Measurements from ENCODE around the gene KRT85.

Gene KRT85

GRCh38 chr12:52364901-52365489, 2.3 kb downstream of the KRT85 start:
- DNase-seq (ENCODE audit: low read depth), result no peak

- DNase-seq (ENCODE audit: low read depth), result no peak
Measured at GRCh38 chr12:52364061-52364460, 3.2 kb downstream of the KRT85 start.

- no peak for DNase-seq (ENCODE audit: low read depth)
Measured at GRCh38 chr12:52363111-52363679, 4.1 kb downstream of the KRT85 start.

DNA sequence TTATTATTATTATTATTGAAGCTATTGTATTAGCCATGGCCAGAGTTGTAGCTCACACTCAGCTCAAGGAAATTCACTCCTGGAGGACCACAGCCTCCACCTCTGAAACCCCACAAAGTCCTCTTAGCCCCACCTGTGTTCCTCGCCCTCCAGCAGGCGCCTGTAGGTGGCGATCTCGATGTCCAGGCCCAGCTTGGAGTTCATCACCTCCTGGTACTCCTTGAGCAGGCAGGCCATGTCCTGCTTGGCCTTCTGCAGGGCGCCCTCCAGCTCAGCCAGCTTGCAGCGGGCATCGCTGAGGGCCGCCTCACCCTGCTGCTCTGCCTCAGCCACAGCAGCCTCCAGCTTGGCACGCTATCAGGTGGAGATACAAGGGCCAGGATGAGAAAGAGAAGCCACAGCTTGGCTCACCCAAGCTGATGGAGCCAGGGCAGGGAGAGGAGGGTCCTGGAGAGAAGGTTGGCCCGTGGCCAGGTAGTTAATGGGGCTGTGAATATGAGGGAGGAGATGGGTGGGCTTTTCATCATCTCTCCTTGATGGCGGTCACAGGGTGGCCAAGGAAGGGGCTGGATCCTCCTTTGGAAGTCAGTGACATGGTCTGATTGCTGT, 5.1 kb downstream of the KRT85 start:
- no peak for DNase-seq (ENCODE audit: low read depth)

- DNase-seq (ENCODE audit: low read depth), result no peak
Measured at GRCh38 chr12:52361553-52361952, 5.7 kb downstream of the KRT85 start.

- DNase-seq (ENCODE audit: low read depth), result no peak
Measured at GRCh38 chr12:52360663-52361271, 6.5 kb downstream of the KRT85 start.

DNA sequence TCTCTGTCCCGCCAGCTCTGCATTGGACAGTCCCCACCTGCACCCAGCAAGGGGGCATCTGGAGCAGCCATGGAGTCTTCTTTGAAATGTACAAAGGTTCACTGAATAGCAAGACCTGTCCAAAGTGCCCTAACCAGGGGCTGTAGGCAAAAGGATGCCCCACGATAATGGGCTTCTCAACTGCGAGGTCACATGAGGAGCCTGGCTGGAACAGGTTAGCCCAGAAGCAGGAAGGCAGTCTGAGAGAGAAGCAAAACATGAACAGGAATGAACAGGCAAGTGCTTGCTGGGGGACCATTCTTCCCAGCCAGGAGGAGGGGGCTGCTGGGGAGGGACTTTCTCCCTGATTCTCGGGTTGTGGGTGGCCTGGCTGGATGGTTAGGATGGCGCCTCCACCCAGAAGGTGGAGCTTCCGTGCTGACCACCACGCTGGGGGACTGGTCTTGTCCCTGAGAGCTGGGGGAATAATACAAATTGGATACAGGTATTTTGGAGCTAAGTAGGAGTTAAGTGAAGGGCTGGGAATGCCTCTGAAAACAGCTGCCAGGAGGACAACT, 7.1 kb downstream of the KRT85 start:
- DNase-seq (ENCODE audit: low read depth), result no peak

DNA sequence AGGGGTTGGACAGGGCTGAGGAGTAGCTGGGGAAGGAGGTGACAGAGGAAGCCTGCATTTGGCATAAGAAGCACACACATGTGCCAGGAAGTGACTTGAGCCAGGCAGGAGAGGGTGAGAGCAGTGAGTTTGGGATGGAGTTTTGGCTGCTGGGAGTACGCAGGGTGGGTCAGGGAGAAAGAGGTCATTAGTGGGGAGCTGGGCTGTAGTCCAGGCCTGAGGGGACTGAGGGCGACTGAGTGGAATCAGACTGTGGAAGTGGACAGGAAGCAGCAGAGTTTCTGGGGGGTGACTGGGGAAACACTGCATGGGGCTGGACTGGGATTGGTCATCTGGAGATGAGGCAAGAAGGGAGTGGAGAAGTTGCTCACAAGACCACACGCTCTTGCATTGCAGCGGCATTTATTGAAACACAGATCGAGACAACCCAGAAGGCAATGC, 7.6 kb downstream of the KRT85 start:
- DNase-seq (ENCODE audit: low read depth), result no peak

DNA sequence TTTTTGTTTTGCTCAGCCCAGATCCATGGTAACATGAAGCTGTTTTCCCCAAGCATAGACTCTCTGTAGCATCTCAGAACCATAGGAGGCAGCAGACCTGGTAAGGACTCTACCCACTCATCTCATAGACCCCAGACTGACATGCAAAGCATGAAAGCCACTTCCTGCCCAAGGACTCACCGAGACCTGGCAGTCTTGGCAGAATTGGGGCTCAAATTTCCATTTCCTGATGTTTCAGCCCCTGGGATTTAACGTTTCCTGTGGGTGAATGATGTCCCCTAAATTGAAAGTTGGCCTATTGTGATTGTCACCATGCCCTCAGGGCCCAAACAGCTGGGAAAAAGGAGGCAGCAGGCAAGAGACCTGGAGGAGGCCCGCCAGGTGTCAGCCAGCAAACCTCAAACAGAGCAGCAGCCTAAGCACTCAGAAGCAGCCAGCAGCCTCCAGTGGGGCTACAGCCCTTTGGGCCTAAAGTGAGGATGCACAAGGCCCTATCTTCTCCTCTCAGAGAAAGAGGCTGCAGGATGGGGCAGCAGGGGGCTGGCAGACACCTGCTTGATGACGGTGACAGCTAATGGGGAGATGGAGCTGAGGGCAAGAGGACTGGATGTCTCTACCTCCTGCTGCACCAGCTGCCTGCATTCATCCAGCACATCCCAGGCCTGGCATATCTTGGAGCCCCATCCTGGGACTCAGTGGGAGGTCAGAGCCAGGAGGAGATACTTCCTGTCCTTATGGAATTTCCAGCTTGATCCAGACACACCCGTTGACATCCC, 8.5 kb downstream of the KRT85 start:
- DNase-seq (ENCODE audit: low read depth), result no peak

DNA sequence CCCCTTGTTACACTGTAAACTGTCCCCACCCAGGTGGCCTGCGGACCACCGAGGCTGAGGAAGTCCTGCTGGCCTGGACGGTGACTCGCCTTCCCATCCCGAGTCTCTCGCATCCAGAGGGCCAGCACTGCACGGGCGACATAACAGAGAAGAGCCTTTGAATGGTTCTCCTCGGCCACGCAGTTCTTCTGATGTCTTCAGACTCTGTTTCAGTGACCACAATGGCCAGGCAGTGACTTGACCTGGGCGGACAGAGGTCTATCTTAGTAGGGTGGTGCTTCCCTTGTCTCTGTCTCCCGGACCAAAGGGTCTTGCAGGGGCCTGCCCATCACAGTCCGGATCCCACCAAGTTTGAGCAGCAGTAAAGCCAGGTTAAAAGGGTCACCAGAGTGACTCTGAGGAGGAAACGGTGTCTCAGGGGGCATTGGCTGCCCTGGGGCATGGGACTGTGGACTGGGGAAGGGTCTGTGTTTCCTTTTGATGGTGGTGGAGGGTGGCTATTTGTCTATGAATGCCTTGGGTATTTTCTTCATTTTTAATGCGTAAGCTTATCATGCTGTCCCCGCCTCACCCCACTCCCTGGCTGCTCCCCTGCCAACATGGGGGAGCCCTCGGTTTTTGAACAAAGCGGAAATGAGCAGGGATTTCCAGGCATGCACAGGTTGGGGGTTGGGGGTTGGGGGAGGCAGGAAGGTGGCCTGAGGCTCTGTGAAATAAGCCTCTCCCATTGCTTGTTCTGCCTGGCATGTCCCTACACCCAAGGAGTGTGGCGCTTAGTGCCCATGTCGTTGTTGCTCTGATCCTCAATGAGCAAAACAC, 10.3 kb downstream of the KRT85 start:
- no peak for DNase-seq (ENCODE audit: low read depth)

DNA sequence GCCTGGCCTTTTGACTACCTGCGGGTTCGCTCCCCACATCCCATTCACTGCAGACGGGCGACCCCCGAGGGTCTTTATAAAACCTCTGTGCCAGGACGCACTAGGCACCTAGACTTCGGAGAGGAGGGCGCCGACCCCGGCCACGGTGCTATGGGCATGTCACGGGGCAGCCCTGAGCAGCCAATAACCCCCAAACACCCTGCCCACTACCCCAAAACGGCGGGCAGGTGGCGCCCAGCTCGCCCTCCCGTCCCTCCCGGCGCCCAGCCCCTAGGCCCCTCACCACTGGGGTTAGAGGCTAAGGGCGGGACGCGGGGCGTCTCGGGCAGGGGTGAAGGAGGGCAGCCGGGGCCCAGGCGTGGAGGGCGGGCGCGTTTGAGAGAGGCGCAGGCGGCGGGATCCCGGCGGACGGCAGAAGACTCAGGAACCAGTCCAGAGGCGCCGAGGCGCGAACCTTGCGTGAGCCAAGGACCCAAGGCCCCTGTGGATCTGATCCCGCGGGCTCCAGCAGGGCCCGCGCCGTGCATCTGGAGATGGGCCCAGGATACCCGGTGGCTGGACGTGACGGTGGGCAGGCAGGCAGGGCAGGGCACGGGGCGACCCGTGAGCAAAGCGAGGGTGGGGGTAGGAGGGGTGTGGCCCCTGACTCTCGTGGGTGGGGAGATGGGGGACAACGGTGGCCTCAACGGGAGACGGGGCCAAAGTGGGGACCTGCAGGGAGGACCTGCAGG, 11.1 kb downstream of the KRT85 start:
- no peak for DNase-seq (ENCODE audit: low read depth)

DNA sequence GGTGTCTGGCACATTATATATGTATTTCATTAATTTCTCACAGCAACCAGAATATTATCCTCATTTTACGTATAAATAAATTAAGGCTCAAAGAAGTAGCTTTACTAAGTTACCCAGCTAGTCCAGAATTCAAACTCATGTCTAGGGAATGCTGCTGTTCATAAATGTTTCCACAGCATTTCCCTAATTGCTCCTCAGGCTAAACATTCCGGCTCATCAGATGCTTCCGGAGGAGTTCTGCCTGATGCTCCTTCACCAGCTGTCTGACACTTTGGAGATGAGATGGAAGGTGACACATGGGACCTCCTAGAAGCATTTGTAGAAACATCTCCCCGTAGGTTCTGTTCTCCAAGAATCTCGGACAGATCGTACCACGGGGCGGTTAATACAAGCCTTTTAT, 12.1 kb downstream of the KRT85 start:
- DNase-seq (ENCODE audit: low read depth), result no peak

GRCh38 chr12:52354200-52354599, 13.1 kb downstream of the KRT85 start:
- no peak for DNase-seq (ENCODE audit: low read depth)

DNA sequence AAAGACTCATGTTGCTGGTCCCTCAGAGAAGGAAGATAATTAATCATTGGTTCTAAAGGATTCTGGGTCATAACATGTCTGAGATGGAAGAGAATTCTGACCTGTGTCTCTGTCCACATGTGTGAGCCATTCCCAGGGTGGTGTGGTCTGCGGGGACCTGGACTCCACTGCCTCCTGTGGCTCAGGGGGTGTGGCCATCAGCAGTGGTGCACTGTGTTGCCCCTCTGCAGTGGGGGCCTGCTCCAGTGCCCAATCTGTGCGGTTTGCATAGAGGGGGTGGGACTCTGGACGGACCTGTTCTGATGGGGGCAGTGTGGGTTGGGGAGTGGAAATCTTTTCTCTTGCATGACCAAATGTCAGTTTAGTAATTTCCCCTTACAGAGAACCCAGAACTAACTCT, 13.5 kb downstream of the KRT85 start:
- DNase-seq (ENCODE audit: low read depth), result no peak

- no peak for DNase-seq (ENCODE audit: low read depth)
Measured at GRCh38 chr12:52352951-52353350, 14.3 kb downstream of the KRT85 start.

DNA sequence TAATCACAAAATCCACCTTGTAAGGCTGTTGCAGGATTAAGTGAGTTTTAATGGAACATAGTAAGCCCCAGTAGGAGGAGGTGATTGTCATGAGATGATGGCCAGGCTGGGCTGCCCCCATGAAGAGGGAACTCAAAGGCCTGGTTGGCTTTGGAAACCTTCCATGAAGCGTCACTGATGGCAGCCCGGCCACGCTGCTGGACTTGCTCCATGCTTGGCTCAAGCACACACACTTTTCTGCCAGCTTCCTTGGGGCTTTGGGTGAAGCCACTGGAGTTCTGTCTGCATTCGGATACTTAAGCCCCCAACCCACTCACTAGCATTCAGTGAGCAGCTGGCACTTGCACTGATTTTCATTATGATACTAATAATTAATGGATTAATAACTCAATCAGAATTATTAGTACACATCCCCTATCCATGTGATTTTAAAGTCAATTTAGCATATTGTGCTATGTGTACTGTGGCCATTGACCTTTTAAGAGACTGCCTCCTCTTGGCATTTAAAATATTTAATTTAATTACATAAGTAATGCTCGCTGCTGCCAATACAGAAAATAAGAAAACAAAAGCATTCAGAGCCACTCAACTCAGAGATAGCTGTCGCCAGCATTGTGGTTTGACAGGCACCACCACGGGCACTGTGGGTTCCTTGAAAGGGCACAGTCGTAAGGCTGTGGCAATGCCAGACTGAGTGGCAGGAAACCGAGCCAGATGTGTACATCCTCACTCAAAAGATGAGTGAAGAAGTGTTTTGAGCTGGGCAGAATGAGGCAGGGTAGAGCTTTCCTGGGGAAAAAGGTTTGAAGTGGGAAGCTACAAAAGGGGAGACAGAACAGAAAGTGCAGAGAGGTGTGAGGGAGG, 15.9 kb downstream of the KRT85 start:
- DNase-seq (ENCODE audit: low read depth), result no peak

DNA sequence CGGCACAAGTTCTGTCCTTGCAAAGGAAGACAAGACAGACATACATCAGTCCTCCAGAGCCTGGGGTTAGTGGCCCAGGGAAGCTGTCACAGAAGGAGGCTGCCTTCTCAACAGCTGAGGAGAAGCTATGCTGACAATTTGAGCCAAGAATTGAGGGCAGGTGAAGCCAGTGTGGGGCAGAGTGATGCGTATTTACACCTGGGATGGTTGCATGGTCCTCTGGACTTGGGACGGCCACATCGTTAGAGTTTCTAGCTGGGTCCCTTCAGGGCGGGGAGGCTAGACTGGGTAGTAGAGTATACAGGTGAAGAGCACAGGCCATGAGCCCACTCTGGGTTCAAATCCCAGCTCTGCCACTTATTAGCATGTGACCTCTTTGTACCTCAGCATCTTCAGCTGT, 16.5 kb downstream of the KRT85 start:
- DNase-seq (ENCODE audit: low read depth), result no peak

DNA sequence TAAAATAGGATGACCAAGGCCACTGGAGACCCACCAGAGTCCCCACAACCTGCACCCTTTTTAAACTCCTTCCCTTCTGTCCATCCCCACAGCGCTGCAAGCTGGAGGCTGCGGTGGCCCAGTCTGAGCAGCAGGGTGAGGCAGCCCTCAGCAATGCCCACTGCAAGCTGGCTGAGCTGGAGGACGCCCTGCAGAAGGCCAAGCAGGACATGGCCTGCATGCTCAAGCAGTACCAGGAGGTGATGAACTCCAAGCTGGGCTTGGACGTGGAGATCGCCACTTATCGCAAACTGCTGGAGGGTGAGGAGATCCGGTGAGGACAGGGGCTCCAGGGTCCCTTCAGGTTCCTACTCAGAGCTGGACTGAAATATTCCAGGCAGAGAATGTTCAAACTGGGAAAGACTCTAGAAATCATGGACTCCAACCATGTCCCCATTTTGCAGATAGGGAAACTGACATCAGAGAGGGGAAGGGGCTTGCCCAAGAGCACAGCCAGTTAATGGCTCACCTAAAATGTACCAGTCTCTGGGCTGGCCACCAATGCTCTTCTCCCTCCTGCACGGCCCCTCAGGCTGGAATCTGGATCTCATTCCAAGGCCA, 17.2 kb downstream of the KRT85 start:
- DNase-seq (ENCODE audit: low read depth), result no peak

DNA sequence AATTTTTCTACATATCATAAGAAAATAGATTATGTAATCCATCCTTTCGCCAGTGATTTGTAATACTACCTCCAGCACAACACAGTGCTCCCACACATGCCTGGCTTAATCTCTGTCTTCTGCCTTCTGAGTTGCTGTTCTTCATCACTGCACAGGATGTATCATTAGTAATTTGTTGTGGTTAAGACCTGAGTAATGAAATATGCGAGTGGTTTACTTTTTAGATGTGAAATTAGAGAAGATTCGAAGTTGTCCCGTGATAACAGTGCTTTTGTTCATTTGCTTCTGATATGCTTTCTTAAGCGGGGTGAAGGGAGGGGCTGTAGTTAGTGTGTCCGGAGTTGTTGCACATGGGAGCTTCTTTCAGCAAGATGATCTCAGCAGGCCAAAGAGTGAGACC, 18.1 kb downstream of the KRT85 start:
- DNase-seq (ENCODE audit: low read depth), result no peak

Data from non-pigmented ciliary epithelial cell (primary cell).